Dermis microvascular lymphatic vessel endothelial cell (primary cell): ENCODE results near the gene TM4SF20. TPM values are rescaled to one million over a fixed set of nuclear protein-coding genes. Genes with fewer than 3 reads are reported as not detected.
"Not testable (repeated sequence)": the region's sequence is repeated elsewhere in the genome, so short reads cannot be mapped to it uniquely, and the experiment has no call there.

Source experiments
- DNase-seq, 2 donors: peaks; one replicate each; pipeline versions ENCODE4 v3.0.0 to v3.0.0-alpha.2; 2010; ENCODE audit warnings: low read depth in 2 of 2
- total RNA-seq: library from RNA; depleted of rRNA; stranded (reverse); fragments of >200 nt; gene quantifications from 2 replicates; pipeline ENCODE4 v1.2.1, GENCODE V29; 2014

TM4SF20 gene
- total RNA-seq, 1 donor from 2014 or later = not detected

- DNase-seq = no peak
These were observed 19.9 kb upstream of the TM4SF20 start for GRCh38 chr2:227398684-227399670.

GRCh38 chr2:227397562-227397961 is 18.5 kb upstream of the TM4SF20 start:
- no peak for DNase-seq

- no peak for DNase-seq
These were observed 16.4 kb upstream of the TM4SF20 start for GRCh38 chr2:227395556-227395955.

GRCh38 chr2:227394401-227394800 is 15.3 kb upstream of the TM4SF20 start:
- no peak for DNase-seq

- no peak for DNase-seq
These were observed 11.6 kb upstream of the TM4SF20 start for GRCh38 chr2:227390468-227391256.

GRCh38 chr2:227389661-227390060 is 10.6 kb upstream of the TM4SF20 start:
- no peak for DNase-seq

GRCh38 chr2:227389231-227389630 is 10.1 kb upstream of the TM4SF20 start:
- no peak for DNase-seq

GRCh38 chr2:227388537-227389011 is 9.5 kb upstream of the TM4SF20 start:
- no peak for DNase-seq

- DNase-seq = not testable (repeated sequence)
These were observed 8.5 kb upstream of the TM4SF20 start, which contains the start of gene SCYGR1 for GRCh38 chr2:227387583-227387982. Gene SCYGR1 (minus strand): TSS chr2:227387949. CDS start chr2:227387949, 0 bp downstream.

- DNase-seq = no peak
These were observed 7.5 kb upstream of the TM4SF20 start for GRCh38 chr2:227386630-227387029.

- DNase-seq = no peak
These were observed 4.6 kb upstream of the TM4SF20 start for GRCh38 chr2:227383686-227384085.

- not testable (repeated sequence) for DNase-seq
These were observed 3.2 kb upstream of the TM4SF20 start for GRCh38 chr2:227382241-227382835.

- DNase-seq = no peak
These were observed 729 bp downstream of the TM4SF20 start for GRCh38 chr2:227378371-227378782.

- DNase-seq = no peak
These were observed 1.4 kb downstream of the TM4SF20 start for GRCh38 chr2:227377467-227378351.

- DNase-seq = no peak
These were observed 2.3 kb downstream of the TM4SF20 start for GRCh38 chr2:227376656-227377396.

- DNase-seq = no peak
These were observed 4.9 kb downstream of the TM4SF20 start for GRCh38 chr2:227374158-227374557.

- DNase-seq = no peak
These were observed 5.7 kb downstream of the TM4SF20 start for GRCh38 chr2:227373389-227373788.

- DNase-seq = peak; percentile 43 to 52
These were observed 8.3 kb downstream of the TM4SF20 start for GRCh38 chr2:227370791-227371312.

GRCh38 chr2:227370092-227370491 is 9.0 kb downstream of the TM4SF20 start:
- DNase-seq = no peak

- no peak for DNase-seq
These were observed 10.5 kb downstream of the TM4SF20 start for GRCh38 chr2:227368574-227368973.
